ENCODE results near the gene PAK5. TPM values are rescaled to one million over a fixed set of nuclear protein-coding genes. Genes with fewer than 3 reads are reported as not detected.
A peak's percentile ranks its signal among the peaks of the same experiment; 100 is the strongest.
"Not testable (repeated sequence)": the region's sequence is repeated elsewhere in the genome, so short reads cannot be mapped to it uniquely, and the experiment has no call there.

Gene PAK5
- total and polyA plus RNA-seq, 4 donors = 7.5 to 23.8 (median 14.2) TPM

- no peaks in the 10 kb centered on the region for H3K4me1 ChIP-seq (ENCODE audit: control insufficient read depth, insufficient read depth, low read length)
- H3K36me3 ChIP-seq (ENCODE audit: control insufficient read depth, insufficient read depth, low read length) = no peaks in the 10 kb centered on the region
- DNase-seq (ENCODE audit: low read depth in 4 of 6, low spot score in 6 of 6) = peak in 1 of 6 donors; percentile 77
- H3K4me3 ChIP-seq (ENCODE audit: low read depth, low read length) = no peak overlapping the region
- H3K27me3 ChIP-seq (ENCODE audit: control insufficient read depth, insufficient read depth, low read length) = no peaks in the 10 kb centered on the region
- no peak overlapping the region for H3K27ac ChIP-seq (ENCODE audit: low read depth, low read length)
- peaks cover 2% of the 10 kb centered on the region for H3K9me3 ChIP-seq (ENCODE audit: control insufficient read depth, insufficient read depth, low read length)
Observed at GRCh38 chr20:9672981-9673380, 165.9 kb downstream of the PAK5 start.

- H3K4me3 ChIP-seq (ENCODE audit: low read depth, low read length) = no peak overlapping the region
- no peaks in the 10 kb centered on the region for H3K27me3 ChIP-seq (ENCODE audit: control insufficient read depth, insufficient read depth, low read length)
- WGBS (ENCODE audit: insufficient coverage) = no CpG with 5 or more reads among the region's 2 CpGs
- H3K9me3 ChIP-seq (ENCODE audit: control insufficient read depth, insufficient read depth, low read length) = peaks cover 2% of the 10 kb centered on the region
- H3K36me3 ChIP-seq (ENCODE audit: control insufficient read depth, insufficient read depth, low read length) = no peaks in the 10 kb centered on the region
- no peak overlapping the region for H3K27ac ChIP-seq (ENCODE audit: low read depth, low read length)
- H3K4me1 ChIP-seq (ENCODE audit: control insufficient read depth, insufficient read depth, low read length) = no peaks in the 10 kb centered on the region
- DNase-seq (ENCODE audit: low read depth in 4 of 6, low spot score in 6 of 6) = no peak
Observed at GRCh38 chr20:9672027-9672426, 166.8 kb downstream of the PAK5 start.

GRCh38 chr20:9668381-9668780, 170.5 kb downstream of the PAK5 start:
- H3K36me3 ChIP-seq (ENCODE audit: control insufficient read depth, insufficient read depth, low read length) = no peaks in the 10 kb centered on the region
- DNase-seq (ENCODE audit: low read depth in 4 of 6, low spot score in 6 of 6) = peak in 1 of 6 donors; percentile 11
- H3K4me3 ChIP-seq (ENCODE audit: low read depth, low read length) = no peak overlapping the region
- no peaks in the 10 kb centered on the region for H3K27me3 ChIP-seq (ENCODE audit: control insufficient read depth, insufficient read depth, low read length)
- H3K9me3 ChIP-seq (ENCODE audit: control insufficient read depth, insufficient read depth, low read length) = no peaks in the 10 kb centered on the region
- no peaks in the 10 kb centered on the region for H3K4me1 ChIP-seq (ENCODE audit: control insufficient read depth, insufficient read depth, low read length)
- no peak overlapping the region for H3K27ac ChIP-seq (ENCODE audit: low read depth, low read length)
- 61% methylated on average over 3 of the region's 4 CpGs for WGBS (ENCODE audit: insufficient coverage)

- Histone ChIP-seq H3K4me1 (ENCODE audit: control insufficient read depth, insufficient read depth, low read length) (no peaks in the 10 kb centered on the region), H3K36me3 (ENCODE audit: control insufficient read depth, insufficient read depth, low read length) (no peaks in the 10 kb centered on the region), H3K27me3 (ENCODE audit: control insufficient read depth, insufficient read depth, low read length) (no peaks in the 10 kb centered on the region), H3K27ac (ENCODE audit: low read depth, low read length) (no peak overlapping the region), H3K9me3 (ENCODE audit: control insufficient read depth, insufficient read depth, low read length) (no peaks in the 10 kb centered on the region), H3K4me3 (ENCODE audit: low read depth, low read length) (no peak overlapping the region)
- WGBS (ENCODE audit: insufficient coverage) = no CpG with 5 or more reads among the region's 3 CpGs
- no peak for DNase-seq (ENCODE audit: low read depth in 4 of 6, low spot score in 6 of 6)
Observed at GRCh38 chr20:9663423-9663822, 175.5 kb downstream of the PAK5 start.

- no peaks in the 10 kb centered on the region for H3K27me3 ChIP-seq (ENCODE audit: control insufficient read depth, insufficient read depth, low read length)
- WGBS (ENCODE audit: insufficient coverage) = 69% methylated on average over 5 of the region's 8 CpGs
- DNase-seq (ENCODE audit: low read depth in 4 of 6, low spot score in 6 of 6) = peak in 1 of 6 donors; percentile 23
- H3K36me3 ChIP-seq (ENCODE audit: control insufficient read depth, insufficient read depth, low read length) = no peaks in the 10 kb centered on the region
- H3K4me1 ChIP-seq (ENCODE audit: control insufficient read depth, insufficient read depth, low read length) = no peaks in the 10 kb centered on the region
- H3K27ac ChIP-seq (ENCODE audit: low read depth, low read length) = no peak overlapping the region
- H3K4me3 ChIP-seq (ENCODE audit: low read depth, low read length) = no peak overlapping the region
- no peaks in the 10 kb centered on the region for H3K9me3 ChIP-seq (ENCODE audit: control insufficient read depth, insufficient read depth, low read length)
Observed at GRCh38 chr20:9660236-9660868, 178.5 kb downstream of the PAK5 start.

- no peak overlapping the region for H3K4me3 ChIP-seq (ENCODE audit: low read depth, low read length)
- no CpG with 5 or more reads among the region's 2 CpGs for WGBS (ENCODE audit: insufficient coverage)
- H3K27me3 ChIP-seq (ENCODE audit: control insufficient read depth, insufficient read depth, low read length) = no peaks in the 10 kb centered on the region
- no peak for DNase-seq (ENCODE audit: low read depth in 4 of 6, low spot score in 6 of 6)
- H3K27ac ChIP-seq (ENCODE audit: low read depth, low read length) = no peak overlapping the region
- H3K4me1 ChIP-seq (ENCODE audit: control insufficient read depth, insufficient read depth, low read length) = no peaks in the 10 kb centered on the region
- H3K9me3 ChIP-seq (ENCODE audit: control insufficient read depth, insufficient read depth, low read length) = no peaks in the 10 kb centered on the region
- no peaks in the 10 kb centered on the region for H3K36me3 ChIP-seq (ENCODE audit: control insufficient read depth, insufficient read depth, low read length)
Observed at GRCh38 chr20:9647741-9648140, 191.1 kb downstream of the PAK5 start.

GRCh38 chr20:9646375-9646774, 192.5 kb downstream of the PAK5 start:
- no peak overlapping the region for H3K27ac ChIP-seq (ENCODE audit: low read depth, low read length)
- H3K9me3 ChIP-seq (ENCODE audit: control insufficient read depth, insufficient read depth, low read length) = no peaks in the 10 kb centered on the region
- H3K27me3 ChIP-seq (ENCODE audit: control insufficient read depth, insufficient read depth, low read length) = no peaks in the 10 kb centered on the region
- H3K36me3 ChIP-seq (ENCODE audit: control insufficient read depth, insufficient read depth, low read length) = no peaks in the 10 kb centered on the region
- WGBS (ENCODE audit: insufficient coverage) = 68% methylated on average over 2 of the region's 3 CpGs
- H3K4me1 ChIP-seq (ENCODE audit: control insufficient read depth, insufficient read depth, low read length) = no peaks in the 10 kb centered on the region
- DNase-seq (ENCODE audit: low read depth in 4 of 6, low spot score in 6 of 6) = no peak
- H3K4me3 ChIP-seq (ENCODE audit: low read depth, low read length) = no peak overlapping the region

GRCh38 chr20:9642882-9643281, 196.0 kb downstream of the PAK5 start:
- no peaks in the 10 kb centered on the region for H3K4me1 ChIP-seq (ENCODE audit: control insufficient read depth, insufficient read depth, low read length)
- H3K4me3 ChIP-seq (ENCODE audit: low read depth, low read length) = no peak overlapping the region
- no peaks in the 10 kb centered on the region for H3K36me3 ChIP-seq (ENCODE audit: control insufficient read depth, insufficient read depth, low read length)
- H3K27me3 ChIP-seq (ENCODE audit: control insufficient read depth, insufficient read depth, low read length) = no peaks in the 10 kb centered on the region
- no peaks in the 10 kb centered on the region for H3K9me3 ChIP-seq (ENCODE audit: control insufficient read depth, insufficient read depth, low read length)
- no peak overlapping the region for H3K27ac ChIP-seq (ENCODE audit: low read depth, low read length)
- no peak for DNase-seq (ENCODE audit: low read depth in 4 of 6, low spot score in 6 of 6)

GRCh38 chr20:9641499-9642000, 197.3 kb downstream of the PAK5 start:
- not testable (repeated sequence) for H3K36me3 ChIP-seq (ENCODE audit: control insufficient read depth, insufficient read depth, low read length); H3K4me1 ChIP-seq (ENCODE audit: control insufficient read depth, insufficient read depth, low read length); H3K27ac ChIP-seq (ENCODE audit: low read depth, low read length); H3K9me3 ChIP-seq (ENCODE audit: control insufficient read depth, insufficient read depth, low read length); H3K4me3 ChIP-seq (ENCODE audit: low read depth, low read length); H3K27me3 ChIP-seq (ENCODE audit: control insufficient read depth, insufficient read depth, low read length); DNase-seq (ENCODE audit: low read depth in 4 of 6, low spot score in 6 of 6)
- 100% methylated on average over 5 of the region's 26 CpGs for WGBS (ENCODE audit: insufficient coverage)

GRCh38 chr20:9637889-9638288, 201.0 kb downstream of the PAK5 start:
- Histone ChIP-seq H3K27ac (ENCODE audit: low read depth, low read length) (no peak overlapping the region), H3K4me1 (ENCODE audit: control insufficient read depth, insufficient read depth, low read length) (no peaks in the 10 kb centered on the region), H3K9me3 (ENCODE audit: control insufficient read depth, insufficient read depth, low read length) (no peaks in the 10 kb centered on the region), H3K27me3 (ENCODE audit: control insufficient read depth, insufficient read depth, low read length) (no peaks in the 10 kb centered on the region), H3K4me3 (ENCODE audit: low read depth, low read length) (no peak overlapping the region), H3K36me3 (ENCODE audit: control insufficient read depth, insufficient read depth, low read length) (no peaks in the 10 kb centered on the region)
- WGBS (ENCODE audit: insufficient coverage) = no CpG with 5 or more reads among the region's 2 CpGs
- DNase-seq (ENCODE audit: low read depth in 4 of 6, low spot score in 6 of 6) = no peak
